RKO (cell line): ENCODE measurements around the gene ATP9A.
A peak's percentile ranks its signal among the peaks of the same experiment; 100 is the strongest.

Source experiments
- DNase-seq: peaks from one replicate; pipeline ENCODE4 v3.0.0-alpha.2; 2016; ENCODE audit warnings: low spot score

ATP9A gene

GRCh38 chr20:51596668-51597388 lies 171.4 kb downstream of the ATP9A start:
- DNase-seq = no peak

- no peak for DNase-seq
Observed at GRCh38 chr20:51595744-51596143, 172.4 kb downstream of the ATP9A start.

- peak; percentile 93 for DNase-seq
Observed at GRCh38 chr20:51595058-51595532, 173.1 kb downstream of the ATP9A start.

GRCh38 chr20:51594236-51595057 lies 173.7 kb downstream of the ATP9A start:
- DNase-seq = no peak

GRCh38 chr20:51593584-51593983 lies 174.6 kb downstream of the ATP9A start:
- DNase-seq = no peak

GRCh38 chr20:51592564-51592963 lies 175.6 kb downstream of the ATP9A start:
- no peak for DNase-seq

- no peak for DNase-seq
Observed at GRCh38 chr20:51591871-51592270, 176.3 kb downstream of the ATP9A start.

GRCh38 chr20:51588762-51589161 lies 179.4 kb downstream of the ATP9A start:
- no peak for DNase-seq

- DNase-seq = no peak
Observed at GRCh38 chr20:51587145-51587544, 181.0 kb downstream of the ATP9A start.

GRCh38 chr20:51586005-51586440 lies 182.2 kb downstream of the ATP9A start:
- DNase-seq = peak; percentile 50

GRCh38 chr20:51585148-51585547 lies 183.0 kb downstream of the ATP9A start:
- DNase-seq = no peak

- no peak for DNase-seq
Observed at GRCh38 chr20:51584737-51585136, 183.5 kb downstream of the ATP9A start.

- no peak for DNase-seq
Observed at GRCh38 chr20:51584116-51584515, 184.1 kb downstream of the ATP9A start.

- no peak for DNase-seq
Observed at GRCh38 chr20:51583499-51583898, 184.7 kb downstream of the ATP9A start.

GRCh38 chr20:51583073-51583472 lies 185.1 kb downstream of the ATP9A start:
- DNase-seq = no peak

- DNase-seq = no peak
Observed at GRCh38 chr20:51581571-51581970, 186.6 kb downstream of the ATP9A start.

- DNase-seq = no peak
Observed at GRCh38 chr20:51579137-51579536, 189.1 kb downstream of the ATP9A start.

GRCh38 chr20:51578145-51578459 lies 190.1 kb downstream of the ATP9A start:
- no peak for DNase-seq

- no peak for DNase-seq
Observed at GRCh38 chr20:51577432-51578144, 190.6 kb downstream of the ATP9A start.

- DNase-seq = no peak
Observed at GRCh38 chr20:51575486-51575885, 192.7 kb downstream of the ATP9A start.

- peak; percentile 66 for DNase-seq
Observed at GRCh38 chr20:51574248-51575033, 193.7 kb downstream of the ATP9A start.
